Activated gamma-delta T cell treated with Interleukin-2 at 50 U/mL for 16 hours (primary cell): ENCODE measurements around the gene SH2D3C.

ENCODE experiments used
- DNase-seq: peaks from one replicate; pipeline ENCODE4 v3.0.0-alpha.2; 2020

The SH2D3C gene

DNA sequence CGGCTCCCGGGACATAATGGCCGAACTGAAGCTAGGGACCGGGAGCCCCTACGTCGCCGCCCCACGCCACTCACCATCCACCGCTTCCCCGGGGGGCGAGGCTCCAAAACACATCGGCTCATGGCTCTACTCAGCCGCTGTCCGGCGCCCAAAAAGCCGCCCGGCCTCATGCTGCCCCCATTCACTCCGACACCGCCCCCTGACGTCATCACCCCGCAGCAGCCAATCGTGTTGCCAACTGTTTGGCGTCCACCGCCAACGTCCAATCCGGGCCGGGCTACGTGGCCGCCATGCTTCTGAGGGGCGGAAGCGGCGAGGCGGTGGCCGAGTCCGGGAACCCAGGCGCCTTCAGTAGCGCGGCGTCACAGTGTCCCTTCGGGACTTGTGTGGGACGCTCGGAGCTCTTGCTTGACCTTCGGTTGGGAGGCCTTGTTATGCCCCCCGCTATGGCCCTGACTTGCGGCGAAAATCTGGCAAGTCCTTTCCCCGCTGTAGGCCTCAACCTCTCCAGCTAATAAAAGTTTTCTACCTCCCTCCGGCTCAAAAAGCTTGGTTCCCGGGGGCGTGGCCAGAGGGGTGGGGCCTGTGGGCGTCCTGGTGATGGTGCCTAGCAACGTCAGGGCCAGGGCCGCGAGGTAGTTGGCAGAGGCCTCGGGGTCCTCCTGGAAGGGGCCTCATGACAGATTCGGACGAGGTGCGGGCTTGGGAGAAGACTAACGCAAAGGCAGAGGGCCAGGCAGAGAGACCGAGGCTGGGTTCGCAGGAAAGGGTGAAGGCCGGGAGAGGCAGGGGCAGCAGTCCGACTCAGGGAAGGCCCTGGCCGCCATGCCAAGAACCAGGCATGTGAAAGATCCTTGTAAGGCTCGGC, 62.8 kb downstream of the SH2D3C start, which contains the start of the genes PTRH1 and TTC16:
Gene PTRH1, minus strand, starts transcription at position 194 of the 868 bp plus-strand sequence. Its CDS starts 24 bp downstream, at position 170.
Gene TTC16, plus strand, starts transcription at position 610 of the 868 bp plus-strand sequence. Its CDS starts 67 bp downstream, at position 677.
- DNase-seq = peak; percentile 97

DNA sequence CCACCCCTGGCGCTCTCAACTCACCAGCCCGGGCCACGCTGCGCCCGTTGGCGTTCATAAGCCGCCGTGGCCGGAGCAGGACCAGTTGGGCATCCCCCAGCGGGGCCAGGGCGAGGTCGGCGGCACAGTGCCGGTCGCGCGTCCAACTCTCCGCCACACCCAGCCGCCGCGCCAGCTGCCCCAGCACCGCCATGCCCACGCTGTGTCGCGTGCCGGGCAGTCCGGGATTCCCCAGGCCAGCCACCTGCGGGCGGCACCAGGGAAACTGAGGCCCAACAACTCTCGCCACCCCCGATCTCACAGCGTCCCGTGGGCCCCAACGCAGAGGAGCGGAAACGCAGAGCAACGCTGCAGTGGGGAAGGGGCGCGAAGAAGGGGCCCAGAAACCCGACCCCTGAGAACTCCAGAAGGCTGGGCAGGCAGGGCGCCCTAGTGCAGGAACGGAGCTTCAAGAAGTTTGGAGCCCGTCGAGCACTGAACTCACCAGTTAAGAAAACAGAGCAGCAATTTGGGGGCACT, 63.5 kb downstream of the SH2D3C start:
- no peak for DNase-seq

DNA sequence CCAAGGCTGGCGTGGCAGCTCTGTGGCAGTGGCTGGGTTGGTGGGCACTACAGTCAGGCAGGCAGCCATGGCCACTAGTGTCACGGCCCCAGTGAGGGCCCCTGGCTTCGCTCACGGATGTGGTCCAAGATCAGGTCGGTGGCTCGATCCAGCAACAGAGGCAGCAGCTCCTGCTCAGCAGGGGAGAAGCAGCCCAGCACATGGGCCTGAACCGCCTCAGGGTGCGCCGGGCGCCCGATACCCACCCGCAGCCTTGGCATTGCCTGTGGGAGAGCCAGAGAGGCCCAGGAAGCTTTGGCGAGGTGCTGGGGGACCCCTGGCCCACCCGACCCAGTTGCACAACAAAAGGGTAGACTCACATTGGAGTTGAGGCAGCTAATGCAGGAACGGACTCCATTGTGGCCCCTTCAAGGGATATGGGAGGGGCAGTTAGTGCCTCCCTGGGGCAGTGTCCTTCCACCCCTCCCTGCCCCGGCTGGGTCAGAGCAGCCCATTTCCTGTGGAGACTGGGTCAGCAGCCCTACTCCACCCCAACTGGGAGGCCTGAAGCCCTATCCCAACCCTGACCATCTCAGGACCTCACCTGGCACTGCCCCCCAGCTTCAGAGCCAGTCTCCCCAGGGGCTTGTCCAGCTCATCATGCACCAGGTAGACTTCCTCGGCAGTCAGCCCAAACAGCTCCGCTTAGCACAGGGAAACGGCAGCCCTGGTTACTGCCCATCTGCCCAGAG, 64.3 kb downstream of the SH2D3C start:
- no peak for DNase-seq

DNA sequence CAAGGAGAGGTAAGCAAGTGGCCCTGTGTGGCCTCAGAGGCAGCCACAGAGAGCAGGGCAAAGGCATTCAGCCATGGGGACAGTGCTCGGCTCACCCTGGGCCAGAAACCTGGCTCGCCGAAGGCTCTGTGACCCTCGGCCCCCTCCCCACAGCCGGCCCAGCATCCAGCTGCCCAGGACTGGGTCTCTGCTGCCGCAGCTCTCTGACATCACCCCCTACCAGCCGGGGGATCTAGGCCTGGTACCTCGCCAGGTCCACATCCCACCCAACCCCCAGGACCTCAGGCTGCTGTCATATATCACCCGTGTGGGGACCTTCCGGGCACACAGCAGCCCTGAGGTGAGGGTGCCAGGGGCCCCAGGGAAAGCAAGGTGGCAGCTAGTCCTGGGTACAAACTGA, 65.6 kb downstream of the SH2D3C start:
- DNase-seq = no peak

DNA sequence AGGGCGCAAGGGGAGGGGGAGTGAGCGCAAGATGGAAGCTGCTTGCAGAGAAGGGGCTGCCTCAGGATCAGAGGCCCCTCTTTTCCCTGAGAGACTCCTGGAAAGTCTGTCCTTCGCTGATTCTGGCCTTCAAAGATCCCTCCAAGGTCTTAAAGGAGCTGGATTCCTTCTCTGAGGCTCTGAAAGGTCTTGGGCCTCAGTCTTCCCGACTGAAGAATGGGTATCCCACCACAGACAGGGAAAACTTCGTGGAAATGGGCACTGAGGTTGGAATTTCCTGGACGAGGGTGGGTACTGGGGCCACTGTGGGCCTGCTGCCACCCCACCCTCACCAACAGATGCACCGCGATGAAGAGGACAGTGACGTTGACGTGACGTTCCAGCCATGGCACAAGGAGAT, 66.1 kb downstream of the SH2D3C start:
- DNase-seq = no peak

DNA sequence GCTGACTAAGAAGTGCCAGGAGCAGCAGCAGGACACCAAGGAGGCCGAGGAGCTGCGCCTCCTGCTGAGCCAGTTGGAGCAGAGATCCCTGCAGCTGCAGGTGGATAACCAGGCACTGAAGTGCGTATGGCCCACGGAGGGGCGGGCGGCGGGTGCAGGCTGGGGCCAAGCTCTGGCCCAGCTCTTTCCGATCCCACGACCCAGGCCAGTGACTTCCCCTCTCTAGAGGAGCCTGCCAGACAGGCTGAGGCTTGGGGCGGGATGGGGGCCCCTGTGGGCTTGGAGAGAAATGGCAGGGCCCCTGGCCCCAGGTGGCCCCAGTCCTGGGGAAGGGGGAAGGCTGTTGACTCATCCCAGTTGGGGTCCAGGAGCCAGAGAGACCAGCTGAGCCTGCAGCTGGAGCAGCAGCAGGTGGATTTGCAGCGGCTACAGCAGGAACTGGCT, 66.6 kb downstream of the SH2D3C start:
- no peak for DNase-seq

DNA sequence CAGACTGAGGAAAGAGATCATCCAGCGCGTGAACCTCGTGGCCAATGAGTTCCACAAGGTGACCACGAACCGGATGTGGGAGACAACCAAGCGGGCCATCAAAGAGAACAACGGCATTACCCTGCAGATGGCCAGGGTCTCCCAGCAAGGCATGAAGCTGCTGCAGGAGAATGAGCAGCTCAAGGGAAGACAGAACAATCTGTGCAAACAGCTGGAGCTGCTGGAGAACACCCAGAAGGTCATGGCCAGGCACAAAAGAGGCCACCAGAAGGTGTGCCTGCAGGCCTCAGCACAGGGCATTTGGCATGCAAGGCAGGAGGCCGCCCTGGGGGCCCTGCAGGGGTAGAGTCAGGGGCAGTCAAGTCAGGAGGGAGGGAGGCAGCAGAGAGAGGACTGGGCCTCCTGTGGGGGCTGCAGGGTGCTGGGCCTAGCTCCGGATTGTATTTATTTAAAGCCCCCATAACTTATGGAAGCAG, 67.2 kb downstream of the SH2D3C start:
- DNase-seq = no peak

DNA sequence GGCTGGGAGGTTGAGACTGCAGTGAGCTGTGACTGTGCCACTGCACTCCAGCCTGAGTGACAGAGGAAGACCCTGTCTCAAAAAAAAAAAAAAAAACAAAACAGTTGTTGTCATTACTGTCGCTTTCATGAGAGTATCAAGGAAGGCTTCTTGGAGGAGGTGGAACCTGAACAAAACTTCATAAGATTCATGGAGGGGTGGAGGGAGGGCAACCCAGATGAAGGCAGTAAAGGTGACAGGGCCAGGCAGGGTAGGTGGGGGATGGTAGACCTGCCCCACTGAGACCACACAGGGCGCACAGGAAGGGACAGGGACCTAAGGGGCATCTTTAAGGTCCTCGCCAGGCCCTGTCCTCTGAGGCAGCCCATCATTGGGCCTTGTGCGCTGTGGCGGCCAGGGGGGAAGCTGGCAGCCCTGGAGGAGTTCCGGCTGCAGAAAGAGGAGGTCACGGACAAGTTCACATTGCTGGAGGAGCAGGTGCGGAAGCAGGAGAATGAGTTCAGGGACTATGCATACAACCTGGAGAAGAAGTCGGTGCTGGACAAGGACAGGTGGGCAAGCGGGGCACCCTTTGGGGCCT, 68.2 kb downstream of the SH2D3C start:
- DNase-seq = no peak

DNA sequence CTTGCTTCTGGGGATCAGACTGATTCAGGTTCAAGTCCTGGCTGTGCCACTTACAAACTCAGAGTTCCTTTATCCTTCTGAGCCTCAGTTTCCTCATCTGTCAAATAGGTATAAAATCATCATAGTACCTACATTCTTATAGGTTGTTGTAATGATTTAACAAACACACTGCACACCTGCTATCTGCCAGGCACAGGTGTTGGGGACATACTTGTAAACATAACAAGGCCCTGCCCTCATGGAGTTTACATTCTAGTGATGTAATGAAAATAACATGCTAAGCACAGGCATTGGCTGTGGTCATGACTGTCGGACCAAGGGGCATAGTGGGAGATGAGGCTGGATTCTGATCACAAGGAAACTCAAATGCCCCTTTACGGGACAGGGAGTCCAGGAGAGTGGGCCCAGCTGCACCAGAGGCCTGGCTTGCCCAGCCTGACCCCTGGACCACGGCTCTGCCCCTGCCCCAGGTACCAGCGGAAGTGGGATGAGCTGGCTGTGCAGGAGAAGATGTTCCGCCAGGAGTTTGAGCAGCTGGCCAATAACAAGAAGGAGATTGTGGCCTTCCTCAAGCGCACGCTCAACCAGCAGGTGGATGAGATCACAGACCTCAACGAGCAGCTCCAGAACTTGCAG, 69.4 kb downstream of the SH2D3C start:
- no peak for DNase-seq

DNA sequence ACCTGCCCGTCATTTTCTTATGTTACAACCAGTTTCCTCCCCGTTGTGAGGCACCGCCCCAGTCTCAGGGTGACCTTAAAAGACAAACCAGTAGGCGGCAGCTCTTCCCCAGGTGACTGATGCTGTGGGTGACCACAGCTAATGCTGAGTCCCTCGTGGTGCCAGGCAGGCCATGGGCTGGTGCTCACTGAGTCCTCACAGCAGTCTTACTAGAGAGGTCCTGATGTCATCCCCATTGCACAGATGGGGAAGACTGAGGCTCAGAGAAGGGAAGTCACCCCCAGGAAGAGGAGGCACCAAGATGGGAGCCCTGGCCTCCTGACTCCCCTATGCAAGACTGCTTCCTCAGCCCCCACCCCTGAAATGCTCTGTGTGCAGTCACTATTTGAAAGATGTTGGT, 70.7 kb downstream of the SH2D3C start:
- DNase-seq = peak; percentile 32

DNA sequence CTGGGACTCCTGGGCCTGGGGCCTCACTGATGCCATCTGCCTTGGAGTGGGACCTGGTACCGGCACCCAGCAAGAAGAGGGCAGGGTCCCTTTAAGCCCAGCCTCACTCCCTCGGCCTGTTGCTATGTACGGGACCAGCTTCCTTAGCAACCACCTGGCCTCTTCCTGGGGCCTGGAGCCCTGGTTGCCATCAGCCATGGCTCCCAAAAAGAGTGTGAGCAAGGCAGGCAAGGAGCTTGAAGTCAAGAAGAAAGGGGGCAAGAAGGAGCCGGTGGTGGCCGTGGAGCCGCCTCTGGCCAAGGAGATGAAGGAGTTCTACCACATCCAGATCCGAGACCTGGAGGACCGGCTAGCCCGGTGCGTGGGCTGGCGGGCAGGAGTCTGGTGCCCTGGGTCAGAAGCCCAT, 71.6 kb downstream of the SH2D3C start, which contains the start of gene CFAP157:
Gene CFAP157, plus strand, starts transcription at position 153 of the 406 bp plus-strand sequence. Its CDS starts 44 bp downstream, at position 197.
- DNase-seq = no peak

DNA sequence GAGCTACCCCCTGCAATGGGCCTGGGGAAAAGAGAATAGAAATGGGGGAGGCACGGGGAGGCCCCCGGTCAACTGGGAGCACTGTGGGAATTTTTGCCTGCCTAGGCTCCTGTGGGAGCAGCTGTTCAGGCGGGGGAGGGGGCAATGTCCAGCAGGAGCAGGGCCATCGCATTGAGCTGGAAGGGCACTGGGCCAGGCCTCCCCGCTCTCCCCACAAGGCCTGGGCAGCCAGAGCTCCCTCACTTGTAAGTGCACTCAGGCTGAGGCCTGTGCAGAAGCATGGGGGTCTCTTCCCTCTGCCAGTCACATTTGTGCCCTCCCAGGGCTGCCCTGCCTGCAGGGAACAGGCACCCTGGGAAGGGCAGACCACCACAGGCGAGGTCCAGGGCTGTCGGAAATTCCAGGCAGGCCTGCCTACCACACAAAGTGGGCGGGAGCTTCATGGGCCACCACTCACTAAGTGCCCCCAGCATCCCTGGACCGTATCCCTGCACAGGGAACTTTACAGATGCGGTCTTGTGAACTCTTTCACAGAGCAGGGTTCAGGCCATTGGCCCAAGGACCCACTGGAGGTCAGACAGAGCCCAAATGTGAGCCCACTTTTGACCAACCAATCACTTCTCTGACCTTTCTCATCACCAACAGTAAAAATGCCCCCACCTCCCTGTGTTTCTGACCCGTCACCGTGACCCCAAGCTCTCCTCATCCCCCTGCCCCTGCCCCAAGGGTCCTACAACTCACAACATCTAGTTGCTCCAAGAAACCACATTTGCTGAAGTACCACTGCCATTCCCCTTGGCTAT, 72.7 kb downstream of the SH2D3C start:
- no peak for DNase-seq

DNA sequence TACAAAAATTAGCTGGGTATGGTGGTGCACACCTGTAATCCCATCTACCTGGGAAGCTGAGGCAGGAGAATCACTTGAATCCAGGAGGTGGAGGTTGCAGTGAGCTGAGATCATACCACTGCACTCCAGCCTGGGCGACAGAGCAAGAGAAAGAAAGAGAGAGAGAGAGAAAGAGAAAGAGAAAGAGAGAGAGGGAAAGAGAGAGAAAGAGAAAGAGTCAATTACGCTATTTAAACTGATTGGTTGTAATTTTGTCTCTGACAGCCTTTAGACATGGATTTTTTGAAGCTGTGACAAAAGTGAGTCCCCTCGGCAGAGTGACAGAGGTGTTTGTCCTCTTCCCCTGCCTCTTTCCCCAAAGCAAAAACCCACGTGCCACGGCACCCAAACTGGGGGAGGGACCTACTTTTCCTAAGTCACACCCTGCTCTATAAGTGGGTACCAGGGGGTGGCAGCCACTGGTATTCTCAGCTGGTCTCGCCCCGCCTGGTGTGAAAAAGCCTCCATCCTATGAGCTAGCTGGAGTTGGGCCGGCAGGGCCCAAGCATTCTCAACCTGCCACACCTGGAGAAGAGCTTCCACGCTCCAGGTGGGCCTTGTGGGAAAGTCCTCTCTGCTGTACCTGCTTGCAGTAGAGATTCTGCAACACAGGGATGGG, 75.0 kb downstream of the SH2D3C start:
- no peak for DNase-seq

DNA sequence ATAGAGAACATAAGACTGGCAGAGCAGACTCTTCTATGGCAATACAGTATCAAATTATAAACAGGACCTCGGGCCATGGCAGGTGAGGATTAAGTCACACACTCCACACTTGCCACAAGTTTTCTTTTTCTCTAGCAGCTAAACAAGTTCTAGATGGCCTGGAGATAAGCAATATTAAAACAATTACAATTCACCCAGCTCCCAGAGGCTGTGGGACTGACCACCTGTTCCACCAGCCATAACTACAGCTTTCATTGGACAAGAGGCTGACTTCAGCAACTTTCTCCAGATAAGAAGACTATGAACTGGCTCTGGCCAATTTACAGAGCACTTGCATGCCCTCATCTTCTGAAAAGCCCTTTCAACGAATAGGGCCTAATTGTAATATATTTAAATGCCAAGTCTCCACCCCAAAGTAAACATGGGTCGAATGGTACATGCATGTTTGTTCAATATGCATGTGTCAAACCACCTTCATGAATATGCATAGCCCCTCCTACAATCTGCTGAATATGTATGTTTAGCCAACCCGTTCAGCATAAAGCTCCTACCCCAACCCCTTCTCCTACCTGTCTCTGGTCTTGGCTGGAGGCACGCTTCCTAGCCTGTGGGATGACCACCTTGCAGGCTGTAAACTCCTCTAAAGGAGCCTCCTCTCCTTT, 77.7 kb downstream of the SH2D3C start:
- DNase-seq = no peak

DNA sequence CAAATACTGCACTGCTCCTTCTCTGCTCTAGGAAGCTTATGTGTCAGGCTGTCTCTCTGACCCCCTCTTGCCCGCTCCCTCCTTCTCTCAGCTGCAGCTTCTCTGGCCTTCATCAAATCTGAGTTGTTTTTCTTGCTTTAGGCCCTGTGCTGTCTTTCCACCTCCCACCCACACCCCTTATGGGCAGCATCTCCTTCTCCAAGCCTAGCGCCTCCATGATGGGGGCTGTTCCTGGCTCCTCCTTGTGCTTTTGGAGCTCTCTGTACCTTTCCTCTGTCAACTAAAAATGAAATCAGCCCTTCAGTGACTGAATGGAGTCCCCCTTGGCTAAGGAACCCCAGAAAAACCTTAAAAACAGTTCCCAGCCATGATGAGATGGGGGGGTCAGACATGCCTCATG, 78.3 kb downstream of the SH2D3C start:
- DNase-seq = no peak

DNA sequence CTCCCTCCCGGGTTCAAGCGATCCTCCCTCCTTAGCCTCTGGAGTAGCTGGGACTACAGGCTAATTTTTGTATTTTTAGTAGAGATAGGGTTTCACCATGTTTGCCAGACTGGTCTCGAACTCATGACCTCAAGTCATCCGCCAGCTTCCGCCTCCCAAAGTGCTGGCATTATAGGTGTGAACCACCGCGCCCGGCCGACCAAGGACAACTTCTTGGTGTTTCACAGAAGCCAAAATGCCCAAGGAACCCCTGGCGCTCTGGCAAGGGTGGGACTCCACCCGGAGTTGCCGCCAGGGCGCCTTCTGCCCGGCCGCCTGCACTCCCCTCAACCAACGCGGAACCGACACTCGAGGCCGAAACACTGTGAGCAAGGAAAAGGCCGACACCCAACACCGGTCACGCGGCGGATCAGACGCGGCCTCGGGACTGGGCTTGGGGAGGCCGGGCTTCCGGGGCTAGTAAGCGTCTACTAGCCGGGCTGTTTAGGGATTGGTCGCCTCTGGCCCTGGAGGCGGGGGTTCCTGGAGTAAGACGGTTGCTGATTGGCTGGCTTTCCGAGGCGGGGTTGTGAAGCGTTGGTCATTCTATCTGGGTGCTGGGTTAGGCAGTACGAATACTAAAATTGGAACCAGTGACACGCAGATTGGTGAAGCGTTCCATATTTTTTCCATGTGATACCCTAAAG, 79.3 kb downstream of the SH2D3C start:
- DNase-seq = peak; percentile 81

DNA sequence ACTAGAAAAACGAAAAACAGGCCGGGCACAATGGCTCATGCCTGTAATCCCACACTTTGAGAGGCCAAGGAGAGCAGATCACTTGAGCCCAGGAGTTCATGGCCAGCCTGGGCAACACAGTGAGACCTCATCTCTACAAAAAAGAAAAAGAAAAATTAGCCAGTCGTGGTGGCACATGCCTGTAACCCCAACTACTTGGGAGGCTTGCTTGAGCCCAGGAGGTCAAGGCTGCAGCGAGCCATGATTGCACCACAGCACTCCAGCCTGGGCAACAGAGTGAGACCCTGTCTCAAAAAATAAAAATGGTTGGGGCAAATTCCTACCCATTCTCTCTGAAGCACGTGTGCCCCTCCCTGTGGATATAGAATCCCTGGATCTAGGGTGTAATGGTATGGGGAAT, 80.1 kb downstream of the SH2D3C start:
- DNase-seq = no peak

DNA sequence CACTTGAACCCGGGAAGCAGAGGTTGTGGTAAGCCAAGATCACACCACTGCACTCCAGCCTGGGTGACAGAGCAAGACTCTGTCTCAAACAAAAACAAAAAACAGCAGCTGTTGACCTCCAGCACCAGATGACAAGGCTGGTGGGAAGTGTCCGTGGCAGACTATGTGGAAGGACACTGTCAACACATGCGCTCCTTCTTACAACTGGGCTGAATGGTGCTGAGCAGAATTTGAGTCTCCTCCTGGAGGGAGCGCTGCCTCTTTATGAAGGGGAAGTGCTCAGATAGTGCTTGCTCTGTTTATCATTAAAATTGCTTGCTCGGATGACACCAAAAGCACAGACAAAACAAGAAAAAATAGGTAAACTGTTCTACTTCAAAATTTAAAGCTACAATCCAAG, 80.9 kb downstream of the SH2D3C start:
- DNase-seq = no peak

DNA sequence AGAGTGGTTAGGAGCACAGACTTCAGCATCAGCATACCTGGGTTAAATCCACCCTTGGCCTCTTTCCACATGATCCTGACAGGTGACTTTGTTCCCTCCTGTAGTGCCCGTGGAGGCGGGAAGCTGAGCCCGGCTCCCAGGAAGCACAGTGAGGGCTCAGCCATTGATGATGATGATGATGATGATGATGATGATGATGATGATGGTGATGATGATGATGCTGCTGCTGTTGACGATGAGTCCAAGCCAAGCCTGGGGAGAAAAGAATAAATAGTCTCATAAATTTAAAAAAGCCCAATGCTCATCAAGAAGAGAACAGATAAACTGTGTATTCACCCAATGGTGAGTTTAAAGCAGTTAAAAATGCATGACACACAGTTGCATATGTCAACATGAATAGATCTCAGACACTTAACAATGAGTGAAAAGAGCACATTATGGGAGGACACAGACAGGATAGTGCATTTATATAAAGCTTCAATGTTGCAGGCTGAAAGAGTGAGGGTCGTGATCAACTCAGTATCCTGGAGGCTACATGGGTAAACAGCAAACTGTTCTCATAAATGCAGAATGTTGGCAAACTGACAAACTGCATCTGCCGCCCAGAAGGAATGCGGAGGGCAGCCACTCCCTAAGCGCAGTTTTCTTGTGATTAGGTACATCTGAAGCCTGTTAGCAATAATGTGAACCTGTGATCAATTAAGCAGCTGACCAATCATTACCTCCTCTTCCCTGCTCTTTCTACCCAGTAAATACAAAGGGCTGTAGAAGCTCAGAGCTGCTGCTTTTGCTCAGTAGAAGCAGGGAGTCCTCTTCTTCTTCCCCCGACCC, 83.4 kb downstream of the SH2D3C start:
- no peak for DNase-seq
